Stimulated activated naive CD4-positive, alpha-beta T cell treated with Interleukin-2 at 50 U/mL for 16 hours (primary cell): Measurements from ENCODE around the gene GREB1L.
"Not testable (repeated sequence)": the region's sequence is repeated elsewhere in the genome, so short reads cannot be mapped to it uniquely, and the experiment has no call there.

Experiments
- DNase-seq: peaks from one replicate; lab custom pipeline; 2025; lab: John Stamatoyannopoulos, UW

The GREB1L gene

GRCh38 chr18:21306368-21306767 is 64.3 kb downstream of the GREB1L start:
- no peak for DNase-seq

GRCh38 chr18:21307578-21307977 is 65.5 kb downstream of the GREB1L start:
- no peak for DNase-seq

- DNase-seq = no peak
Observed at GRCh38 chr18:21309248-21309647, 67.2 kb downstream of the GREB1L start.

GRCh38 chr18:21311980-21312379 is 69.9 kb downstream of the GREB1L start:
- DNase-seq = not testable (repeated sequence)

- DNase-seq = no peak
Observed at GRCh38 chr18:21313576-21313975, 71.5 kb downstream of the GREB1L start.

GRCh38 chr18:21314724-21315123 is 72.7 kb downstream of the GREB1L start:
- no peak for DNase-seq

- not testable (repeated sequence) for DNase-seq
Observed at GRCh38 chr18:21315126-21315525, 73.1 kb downstream of the GREB1L start.

GRCh38 chr18:21315741-21316197 is 73.7 kb downstream of the GREB1L start:
- DNase-seq = no peak

- no peak for DNase-seq
Observed at GRCh38 chr18:21316296-21316695, 74.3 kb downstream of the GREB1L start.

GRCh38 chr18:21321711-21322110 is 79.7 kb downstream of the GREB1L start:
- DNase-seq = no peak

GRCh38 chr18:21327101-21327500 is 85.1 kb downstream of the GREB1L start:
- DNase-seq = no peak

- DNase-seq = no peak
Observed at GRCh38 chr18:21330122-21330701, 88.2 kb downstream of the GREB1L start.

GRCh38 chr18:21331065-21331464 is 89.0 kb downstream of the GREB1L start:
- no peak for DNase-seq

- DNase-seq = no peak
Observed at GRCh38 chr18:21335927-21336488, 94.0 kb downstream of the GREB1L start.

GRCh38 chr18:21336846-21337245 is 94.8 kb downstream of the GREB1L start:
- no peak for DNase-seq

- no peak for DNase-seq
Observed at GRCh38 chr18:21341141-21341540, 99.1 kb downstream of the GREB1L start.

GRCh38 chr18:21342372-21342771 is 100.3 kb downstream of the GREB1L start:
- no peak for DNase-seq

GRCh38 chr18:21344860-21345259 is 102.8 kb downstream of the GREB1L start:
- DNase-seq = no peak

GRCh38 chr18:21345840-21346239 is 103.8 kb downstream of the GREB1L start:
- no peak for DNase-seq

- DNase-seq = no peak
Observed at GRCh38 chr18:21359746-21360145, 117.7 kb downstream of the GREB1L start.

- DNase-seq = no peak
Observed at GRCh38 chr18:21361307-21361880, 119.4 kb downstream of the GREB1L start.

GRCh38 chr18:21362831-21363230 is 120.8 kb downstream of the GREB1L start:
- no peak for DNase-seq

- no peak for DNase-seq
Observed at GRCh38 chr18:21363348-21363747, 121.3 kb downstream of the GREB1L start.

GRCh38 chr18:21364471-21364870 is 122.4 kb downstream of the GREB1L start:
- DNase-seq = no peak
